22Rv1 (cell line): ENCODE data around the gene SUGP2.

Experiments
- CTCF ChIP-seq: fragments of 450-650 bp; IDR thresholded peaks from 2 replicates; pipeline ENCODE4 v1.5.1; 2017; ENCODE audit warnings: mild to moderate bottlenecking
- ZFX ChIP-seq: fragments of 450-650 bp; IDR thresholded peaks from 2 replicates; pipeline ENCODE4 v1.6.1; 2017; ENCODE audit warnings: antibody characterized with exemption, borderline replicate concordance

DNA sequence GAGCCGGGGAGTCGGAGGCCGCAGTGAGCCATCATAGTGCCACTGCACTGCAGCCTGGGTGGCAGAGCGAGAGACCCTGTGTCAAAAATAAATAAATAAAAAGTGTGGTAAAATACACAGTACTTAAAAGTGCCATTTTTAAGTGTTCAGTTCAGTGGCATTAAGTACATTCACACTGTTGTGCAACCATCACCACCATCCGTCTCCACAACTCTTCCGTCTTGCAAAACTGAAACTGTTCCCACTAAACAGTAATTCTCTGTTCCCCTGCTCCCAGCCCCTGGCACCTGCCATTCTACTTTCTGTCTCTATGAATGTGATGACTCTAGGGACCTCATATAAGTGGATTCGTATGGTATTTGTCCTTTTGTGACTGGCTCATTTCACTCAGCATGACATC, 43.8 kb upstream of the SUGP2 start:
- TF ChIP-seq CTCF: no peak
- no peak for TF ChIP-seq ZFX
